AG08396 (cell line): ENCODE data around the gene ABL1.

Experiments
- DNase-seq: peaks from one replicate; pipeline ENCODE4 v3.0.0; 2012; ENCODE audit warnings: low spot score, mixed read lengths

The ABL1 gene

GRCh38 chr9:130931508-130932254 lies 96.6 kb downstream of the ABL1 start:
- DNase-seq: no peak

DNA sequence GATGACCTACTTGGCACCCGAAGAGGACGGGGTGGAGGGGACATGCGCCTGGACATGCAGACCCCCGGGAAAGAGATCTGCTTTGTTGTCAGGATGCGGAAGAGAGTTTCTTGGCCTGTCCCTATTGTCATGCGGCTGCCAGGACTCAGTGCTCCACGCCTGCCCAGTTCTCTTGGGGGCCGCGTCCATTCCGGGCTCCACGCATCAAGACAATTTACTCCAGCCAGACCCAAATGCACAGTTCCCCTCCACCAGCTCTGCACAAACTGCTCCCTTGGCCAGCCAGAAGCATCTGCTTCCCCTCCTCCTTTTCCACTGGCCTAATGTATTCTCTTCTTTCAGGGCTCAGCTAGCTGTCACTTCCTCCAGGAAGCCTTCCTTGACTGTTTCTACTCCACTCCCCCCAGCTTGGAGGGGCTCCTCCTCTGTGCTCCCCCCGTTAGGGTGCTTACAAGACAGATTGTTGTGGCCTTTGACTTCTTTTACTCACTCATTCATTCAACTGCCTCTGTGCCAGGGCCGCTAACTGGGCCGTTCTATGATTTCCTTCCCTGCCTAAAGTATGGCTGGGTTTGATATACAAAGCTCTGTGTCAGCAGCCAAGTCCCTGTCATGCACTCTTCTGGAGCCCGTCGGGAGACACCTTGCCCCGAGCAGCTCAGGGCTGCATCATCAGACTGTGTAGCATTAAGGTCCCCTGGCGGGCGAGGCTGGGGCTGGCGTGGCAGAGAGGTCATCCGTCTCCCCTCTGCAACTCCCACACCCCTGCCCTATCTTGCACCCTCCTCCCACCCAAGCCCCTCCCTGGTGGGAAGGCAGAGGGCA lies 97.4 kb downstream of the ABL1 start:
- peak; percentile 88 for DNase-seq

DNA sequence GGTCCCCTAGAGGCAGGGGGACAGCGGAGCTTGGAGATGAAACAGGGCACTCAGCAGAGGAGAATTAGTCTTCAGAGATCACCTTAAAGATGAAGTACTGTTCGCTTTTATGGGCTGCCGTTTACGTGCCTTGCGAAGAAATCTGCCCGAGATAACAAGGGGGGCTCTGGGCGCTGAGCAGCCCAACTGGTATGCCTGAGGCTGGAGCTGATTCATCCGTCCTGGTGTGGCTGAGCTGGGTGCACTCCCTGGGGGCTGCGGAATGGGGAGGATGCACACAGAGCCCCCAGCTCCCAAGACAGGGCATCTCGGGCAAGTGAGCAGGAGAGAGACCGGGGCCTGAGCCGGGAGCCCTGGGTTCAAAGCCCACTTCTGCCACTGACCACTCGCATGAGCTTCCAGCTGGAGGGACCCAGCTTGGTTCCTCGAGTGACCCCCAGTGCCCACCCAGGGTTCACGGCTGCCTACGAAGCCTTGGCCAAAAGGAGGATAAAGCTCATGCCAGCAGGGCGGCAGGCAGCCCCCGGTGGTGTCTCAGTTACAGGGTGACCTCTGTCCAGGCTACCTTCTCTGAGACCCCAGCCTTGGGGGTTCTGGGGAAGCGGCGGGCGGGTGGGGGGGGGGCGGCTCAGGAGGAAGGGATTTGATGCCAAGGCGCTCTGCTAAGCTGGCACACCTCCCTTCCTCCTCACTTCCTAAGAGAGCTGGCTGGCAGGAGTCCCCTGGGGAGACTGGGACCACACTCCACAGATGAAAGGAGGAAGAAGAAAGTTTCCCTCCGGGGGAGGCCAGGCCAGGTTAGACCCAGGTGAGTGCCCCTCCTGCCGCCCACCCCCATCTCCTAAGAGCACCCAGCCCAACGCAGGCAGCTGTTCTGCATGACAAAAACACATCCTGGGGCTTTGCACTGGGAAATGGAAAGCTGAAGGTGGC lies 98.3 kb downstream of the ABL1 start:
- DNase-seq: peak; percentile 91

DNA sequence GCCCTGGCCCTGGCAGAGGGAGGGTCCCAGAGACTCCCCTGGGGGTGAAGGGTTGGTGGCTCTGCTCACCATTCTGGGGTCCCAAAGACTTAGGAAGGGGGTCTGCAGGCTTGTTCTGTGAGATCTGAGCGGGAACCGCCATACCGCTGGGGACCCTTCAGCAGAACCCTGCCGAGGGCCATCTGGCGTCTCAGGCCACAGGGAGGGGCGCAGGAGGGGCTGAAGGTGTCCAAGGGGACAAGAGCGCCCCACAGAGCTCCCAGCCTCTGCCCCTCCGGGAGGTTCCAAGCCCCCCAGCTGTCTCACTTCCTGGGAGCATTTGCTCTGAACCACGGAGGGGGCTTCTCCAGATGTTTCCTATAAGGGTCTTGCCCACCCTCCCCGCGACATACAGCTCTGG lies 99.2 kb downstream of the ABL1 start:
- DNase-seq: no peak

GRCh38 chr9:130934702-130935647 lies 99.9 kb downstream of the ABL1 start:
- no peak for DNase-seq

- no peak for DNase-seq
Observed at GRCh38 chr9:130935648-130936271, 100.7 kb downstream of the ABL1 start.

GRCh38 chr9:130936285-130937117 lies 101.4 kb downstream of the ABL1 start:
- DNase-seq: peak; percentile 78
